ENCODE data around the gene NIPBL. TPM values are rescaled to one million over a fixed set of nuclear protein-coding genes. Genes with fewer than 3 reads are reported as not detected.

The NIPBL gene
- total RNA-seq, 1 experiment from 2014 or later, result 61.3 TPM

DNA sequence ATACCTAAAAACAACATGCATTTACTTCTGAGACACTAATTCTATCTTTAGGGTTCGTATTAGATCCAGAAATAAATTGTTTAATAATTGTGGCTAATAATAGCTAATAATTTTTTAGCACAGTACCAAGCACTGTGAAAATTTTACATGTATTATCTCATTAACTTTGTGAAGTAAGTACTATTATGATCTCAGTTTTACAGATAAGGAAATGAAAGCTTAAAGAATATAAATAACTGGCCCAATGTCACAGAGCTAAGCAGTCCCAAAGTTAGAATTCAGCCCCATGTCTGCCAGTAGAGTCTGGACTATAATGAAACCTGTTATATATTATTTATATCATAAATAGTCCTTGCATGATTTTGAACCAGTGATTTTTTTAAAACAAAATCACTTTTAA is 163.3 kb downstream of the NIPBL start:
- Histone ChIP-seq H4K5ac (ENCODE audit: insufficient read length, low read depth, low read length) (no peak overlapping the region), H3K56ac (ENCODE audit: insufficient read length, low read depth, low read length) (no peak overlapping the region), H2BK20ac (ENCODE audit: low read depth, low read length, poor library complexity, severe bottlenecking) (no peak overlapping the region), H4K91ac (ENCODE audit: insufficient read length, low read depth, low read length) (no peak overlapping the region), H4K20me1 (ENCODE audit: control insufficient read depth, insufficient read depth, insufficient read length) (no peaks in the 10 kb centered on the region), H3K23me2 (ENCODE audit: insufficient read length, low read depth, low read length, poor library complexity, severe bottlenecking) (no peaks in the 10 kb centered on the region), H3K9ac (ENCODE audit: extremely low read depth, insufficient read length, low read length) (no peak overlapping the region), H3K4me2 (ENCODE audit: insufficient read depth, insufficient read length, low read length) (no peak overlapping the region), H3K23ac (ENCODE audit: insufficient read length, low read depth, low read length) (no peak overlapping the region), H4K8ac (replicated peaks; ENCODE audit: insufficient read length, low read depth, low read length) (no peak overlapping the region), H2BK12ac (ENCODE audit: insufficient read length, low read depth, low read length) (no peak overlapping the region), H2BK5ac (ENCODE audit: insufficient read length, low read length) (no peak overlapping the region), H3T11ph (ENCODE audit: low read length) (no peak overlapping the region), H3K9me3 (ENCODE audit: control insufficient read depth, low read depth, low read length) (no peaks in the 10 kb centered on the region), H2BK120ac (ENCODE audit: low read depth, low read length, poor library complexity, severe bottlenecking) (no peak overlapping the region), H3K27ac (ENCODE audit: insufficient read length, low read depth, low read length) (no peak overlapping the region), H2AFZ (ENCODE audit: low read length) (no peak overlapping the region), H3K18ac (ENCODE audit: insufficient read length, low read depth, low read length) (no peak overlapping the region), H3K4ac (ENCODE audit: low read depth, low read length) (no peak overlapping the region), H3K79me1 (ENCODE audit: insufficient read depth, low read depth, low read length, poor library complexity, severe bottlenecking) (no peaks in the 10 kb centered on the region), H2BK15ac (ENCODE audit: low read depth, low read length) (no peak overlapping the region), H3K4me1 (ENCODE audit: insufficient read depth, low read length) (no peaks in the 10 kb centered on the region), H3K14ac (ENCODE audit: insufficient read depth, low read length) (no peak overlapping the region), H3K79me2 (ENCODE audit: insufficient read depth, low read length) (no peaks in the 10 kb centered on the region), H3K27me3 (ENCODE audit: insufficient read depth, low read length) (no peaks in the 10 kb centered on the region), H2AK5ac (ENCODE audit: insufficient read length, low read length) (no peak overlapping the region)
- no peak for DNase-seq
- Mint-ChIP-seq H3K27ac (no peak overlapping the region), H3K4me3 (no peak overlapping the region), H3K36me3 (ENCODE audit: insufficient read depth in 1 of 3, low read depth in 3 of 3) (peaks cover 0 to 30% (median 18%) of the 10 kb centered on the region in 3 experiments; a peak in 5 of 7 replicates), H3K9me3 (no peaks in the 10 kb centered on the region), H3K4me1 (no peaks in the 10 kb centered on the region), H3K27me3 (ENCODE audit: low read depth) (no peaks in the 10 kb centered on the region)
- WGBS (ENCODE audit: extremely low coverage, insufficient read length, low lambda C conversion rate), result no CpG with 5 or more reads among the region's 1 CpG
- TF ChIP-seq, protein P1, sequence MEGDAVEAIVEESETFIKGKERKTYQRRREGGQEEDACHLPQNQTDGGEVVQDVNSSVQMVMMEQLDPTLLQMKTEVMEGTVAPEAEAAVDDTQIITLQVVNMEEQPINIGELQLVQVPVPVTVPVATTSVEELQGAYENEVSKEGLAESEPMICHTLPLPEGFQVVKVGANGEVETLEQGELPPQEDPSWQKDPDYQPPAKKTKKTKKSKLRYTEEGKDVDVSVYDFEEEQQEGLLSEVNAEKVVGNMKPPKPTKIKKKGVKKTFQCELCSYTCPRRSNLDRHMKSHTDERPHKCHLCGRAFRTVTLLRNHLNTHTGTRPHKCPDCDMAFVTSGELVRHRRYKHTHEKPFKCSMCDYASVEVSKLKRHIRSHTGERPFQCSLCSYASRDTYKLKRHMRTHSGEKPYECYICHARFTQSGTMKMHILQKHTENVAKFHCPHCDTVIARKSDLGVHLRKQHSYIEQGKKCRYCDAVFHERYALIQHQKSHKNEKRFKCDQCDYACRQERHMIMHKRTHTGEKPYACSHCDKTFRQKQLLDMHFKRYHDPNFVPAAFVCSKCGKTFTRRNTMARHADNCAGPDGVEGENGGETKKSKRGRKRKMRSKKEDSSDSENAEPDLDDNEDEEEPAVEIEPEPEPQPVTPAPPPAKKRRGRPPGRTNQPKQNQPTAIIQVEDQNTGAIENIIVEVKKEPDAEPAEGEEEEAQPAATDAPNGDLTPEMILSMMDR (conservative IDR thresholded peaks at IDR 0.05), result no peak

Measured in H9 (cell line).